Measurements from ENCODE around the gene LIFR.

Gene LIFR

GRCh38 chr5:38556088-38556598, 303 bp downstream of the LIFR start:
- Histone ChIP-seq H3K27me3 (ENCODE audit: insufficient read depth, low read length, poor library complexity, severe bottlenecking) (no peaks in the 10 kb centered on the region), H3K4me3 (ENCODE audit: low read length, poor library complexity, severe bottlenecking) (no peak overlapping the region), H3K79me2 (ENCODE audit: insufficient read depth, low read length) (no peaks in the 10 kb centered on the region), H3K9me2 (replicated peaks; ENCODE audit: low read depth, low read length) (no peaks in the 10 kb centered on the region), H2AFZ (ENCODE audit: low read length) (no peak overlapping the region), H4K20me1 (ENCODE audit: insufficient read depth, low read length, poor library complexity, severe bottlenecking) (no peaks in the 10 kb centered on the region), H3K4me2 (ENCODE audit: low read depth, low read length, poor library complexity, severe bottlenecking) (no peak overlapping the region), H3K9ac (ENCODE audit: low read depth, low read length, poor library complexity, severe bottlenecking) (no peak overlapping the region), H3K9me3 (ENCODE audit: insufficient read depth, low read depth, low read length) (no peaks in the 10 kb centered on the region), H3F3A (ENCODE audit: low read depth) (no peaks in the 10 kb centered on the region), H3K36me3 (ENCODE audit: insufficient read depth, low read length) (no peaks in the 10 kb centered on the region), H3K4me1 (ENCODE audit: insufficient read depth, low read length, poor library complexity, severe bottlenecking) (no peaks in the 10 kb centered on the region)
- TF ChIP-seq, protein P1, sequence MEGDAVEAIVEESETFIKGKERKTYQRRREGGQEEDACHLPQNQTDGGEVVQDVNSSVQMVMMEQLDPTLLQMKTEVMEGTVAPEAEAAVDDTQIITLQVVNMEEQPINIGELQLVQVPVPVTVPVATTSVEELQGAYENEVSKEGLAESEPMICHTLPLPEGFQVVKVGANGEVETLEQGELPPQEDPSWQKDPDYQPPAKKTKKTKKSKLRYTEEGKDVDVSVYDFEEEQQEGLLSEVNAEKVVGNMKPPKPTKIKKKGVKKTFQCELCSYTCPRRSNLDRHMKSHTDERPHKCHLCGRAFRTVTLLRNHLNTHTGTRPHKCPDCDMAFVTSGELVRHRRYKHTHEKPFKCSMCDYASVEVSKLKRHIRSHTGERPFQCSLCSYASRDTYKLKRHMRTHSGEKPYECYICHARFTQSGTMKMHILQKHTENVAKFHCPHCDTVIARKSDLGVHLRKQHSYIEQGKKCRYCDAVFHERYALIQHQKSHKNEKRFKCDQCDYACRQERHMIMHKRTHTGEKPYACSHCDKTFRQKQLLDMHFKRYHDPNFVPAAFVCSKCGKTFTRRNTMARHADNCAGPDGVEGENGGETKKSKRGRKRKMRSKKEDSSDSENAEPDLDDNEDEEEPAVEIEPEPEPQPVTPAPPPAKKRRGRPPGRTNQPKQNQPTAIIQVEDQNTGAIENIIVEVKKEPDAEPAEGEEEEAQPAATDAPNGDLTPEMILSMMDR (conservative IDR thresholded peaks at IDR 0.05; ENCODE audit: low read length) = no peak
- no peak for TF ChIP-seq EZH2phosphoT487 (IDR thresholded peaks at IDR 0.05; ENCODE audit: borderline replicate concordance)

DNA sequence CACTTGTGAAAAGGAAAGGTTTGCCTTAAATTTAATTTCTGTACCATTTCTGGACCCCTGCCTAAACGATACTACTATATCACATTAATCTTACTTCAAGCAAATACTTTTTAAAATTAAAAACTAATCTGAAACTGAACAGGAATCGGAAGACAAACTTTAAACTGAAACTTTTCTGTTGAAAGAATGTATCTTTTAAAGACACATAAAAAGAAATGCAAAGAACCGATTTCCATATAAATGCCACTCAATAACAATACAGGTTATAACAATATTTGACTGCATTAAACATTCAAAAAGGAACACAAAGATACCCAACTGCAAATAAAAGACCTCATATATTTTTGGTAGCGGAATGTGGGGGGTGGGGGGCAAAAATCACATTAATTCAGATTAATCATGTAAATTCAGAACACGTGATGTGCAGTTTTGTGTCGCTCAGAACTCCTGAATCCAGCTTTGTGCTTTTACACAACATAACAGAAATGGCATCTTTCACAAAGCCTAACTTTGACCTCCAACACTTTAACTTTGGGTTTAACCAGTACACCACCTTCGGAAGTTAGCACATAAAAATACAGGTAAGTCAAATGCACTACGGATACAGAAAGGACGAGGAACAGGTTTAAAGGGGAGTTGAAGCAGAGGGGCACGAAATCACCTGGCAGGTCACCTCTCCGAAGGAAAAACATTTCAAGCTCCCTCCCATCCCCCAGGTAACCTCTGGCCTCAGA, 925 bp downstream of the LIFR start:
- H3K4me1 ChIP-seq (ENCODE audit: insufficient read depth, low read length, poor library complexity, severe bottlenecking) = no peaks in the 10 kb centered on the region

DNA sequence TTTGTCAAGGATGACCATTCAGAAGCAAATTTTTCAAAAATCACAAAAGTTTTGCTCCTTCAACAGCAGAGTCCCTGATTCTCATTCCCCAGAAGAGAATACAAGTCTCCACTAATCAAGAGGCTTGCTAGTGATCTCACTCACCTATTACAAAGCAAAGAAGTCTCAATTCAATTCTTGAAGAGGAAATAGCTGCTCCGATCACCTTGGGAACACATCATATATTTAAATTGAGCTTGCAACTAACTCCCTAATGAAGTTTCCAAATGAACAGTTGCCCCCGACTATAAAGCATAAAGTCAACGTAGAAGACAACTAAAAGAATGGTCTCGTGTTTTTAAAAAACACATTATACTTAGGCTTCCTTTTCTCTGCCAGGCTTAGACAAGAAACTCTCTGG, 1.6 kb downstream of the LIFR start:
- Histone ChIP-seq H3K4me3 (ENCODE audit: low read length, poor library complexity, severe bottlenecking) (no peak overlapping the region), H3K9me3 (ENCODE audit: insufficient read depth, low read depth, low read length) (no peaks in the 10 kb centered on the region), H3F3A (ENCODE audit: low read depth) (no peaks in the 10 kb centered on the region), H3K36me3 (ENCODE audit: insufficient read depth, low read length) (no peaks in the 10 kb centered on the region), H3K4me1 (ENCODE audit: insufficient read depth, low read length, poor library complexity, severe bottlenecking) (no peaks in the 10 kb centered on the region), H4K20me1 (ENCODE audit: insufficient read depth, low read length, poor library complexity, severe bottlenecking) (no peaks in the 10 kb centered on the region), H3K79me2 (ENCODE audit: insufficient read depth, low read length) (no peaks in the 10 kb centered on the region), H2AFZ (ENCODE audit: low read length) (no peak overlapping the region), H3K9ac (ENCODE audit: low read depth, low read length, poor library complexity, severe bottlenecking) (no peak overlapping the region), H3K4me2 (ENCODE audit: low read depth, low read length, poor library complexity, severe bottlenecking) (no peak overlapping the region), H3K9me2 (replicated peaks; ENCODE audit: low read depth, low read length) (no peaks in the 10 kb centered on the region), H3K27me3 (ENCODE audit: insufficient read depth, low read length, poor library complexity, severe bottlenecking) (no peaks in the 10 kb centered on the region)
- no peak for TF ChIP-seq EZH2phosphoT487 (IDR thresholded peaks at IDR 0.05; ENCODE audit: borderline replicate concordance)
- TF ChIP-seq, protein P1 (conservative IDR thresholded peaks at IDR 0.05; ENCODE audit: low read length) = no peak

More for the DNA sequence above, 925 bp downstream of the LIFR start:
- H3K4me3 ChIP-seq (ENCODE audit: low read length, poor library complexity, severe bottlenecking) = no peak overlapping the region
- H3K79me2 ChIP-seq (ENCODE audit: insufficient read depth, low read length) = no peaks in the 10 kb centered on the region
- H2AFZ ChIP-seq (ENCODE audit: low read length) = no peak overlapping the region
- H3K36me3 ChIP-seq (ENCODE audit: insufficient read depth, low read length) = no peaks in the 10 kb centered on the region
- H3K9me3 ChIP-seq (ENCODE audit: insufficient read depth, low read depth, low read length) = no peaks in the 10 kb centered on the region
- no peaks in the 10 kb centered on the region for H3K27me3 ChIP-seq (ENCODE audit: insufficient read depth, low read length, poor library complexity, severe bottlenecking)
- TF ChIP-seq EZH2phosphoT487 (IDR thresholded peaks at IDR 0.05; ENCODE audit: borderline replicate concordance) = no peak
- TF ChIP-seq, protein P1 (conservative IDR thresholded peaks at IDR 0.05; ENCODE audit: low read length) = no peak
- no peak overlapping the region for H3K9ac ChIP-seq (ENCODE audit: low read depth, low read length, poor library complexity, severe bottlenecking)
- no peaks in the 10 kb centered on the region for H3K9me2 ChIP-seq (replicated peaks; ENCODE audit: low read depth, low read length)
- no peaks in the 10 kb centered on the region for H4K20me1 ChIP-seq (ENCODE audit: insufficient read depth, low read length, poor library complexity, severe bottlenecking)
- H3K4me2 ChIP-seq (ENCODE audit: low read depth, low read length, poor library complexity, severe bottlenecking) = no peak overlapping the region
- H3F3A ChIP-seq (ENCODE audit: low read depth) = no peaks in the 10 kb centered on the region

Data from Loucy (cell line).